Skeletal muscle tissue (tissue), 4 donors: Measurements from ENCODE around the gene LRPPRC. TPM values are rescaled to one million over a fixed set of nuclear protein-coding genes. Genes with fewer than 3 reads are reported as not detected.

Source experiments
- H3K27ac ChIP-seq: one replicate; pipeline ENCODE4 v1.7.0; 2013; ENCODE audit warnings: mild to moderate bottlenecking, low read depth, low read length, inconsistent platforms
- H3K27me3 ChIP-seq, 3 donors: one replicate each; pipeline ENCODE4 v1.7.0; 2013; ENCODE audit warnings: low read length in 3 of 3; ENCODE audit not compliant: control insufficient read depth in 3 of 3, insufficient read depth in 3 of 3
- H3K36me3 ChIP-seq, 3 donors: one replicate each; pipeline ENCODE4 v1.7.0; 2013; ENCODE audit warnings: low read length in 3 of 3; ENCODE audit not compliant: control insufficient read depth in 3 of 3, insufficient read depth in 3 of 3
- H3K4me1 ChIP-seq, 3 donors: one replicate each; pipeline ENCODE4 v1.7.0; 2013; ENCODE audit warnings: low read length in 3 of 3, mild to moderate bottlenecking in 3 of 3; ENCODE audit not compliant: control insufficient read depth in 3 of 3, insufficient read depth in 3 of 3
- H3K4me3 ChIP-seq, 3 donors: one replicate each; pipeline ENCODE4 v1.7.0; 2013; ENCODE audit warnings: low read length in 3 of 3
- H3K9ac ChIP-seq, 3 donors: one replicate each; pipeline ENCODE4 v1.7.0; 2013; ENCODE audit warnings: low read length in 3 of 3, mild to moderate bottlenecking in 3 of 3, moderate library complexity in 2 of 3, low read depth in 1 of 3
- H3K9me3 ChIP-seq, 3 donors: one replicate each; pipeline ENCODE4 v1.7.0; 2013; ENCODE audit warnings: low read length in 3 of 3; ENCODE audit not compliant: control insufficient read depth in 3 of 3
- total RNA-seq: library from RNA; depleted of rRNA; stranded (reverse); fragments of >200 nt; gene quantifications from one replicate; pipeline ENCODE4 v1.2.3, GENCODE V29; 2014
- donor health status: Osteomylitis.

LRPPRC gene
- total RNA-seq, 1 donor from 2014 or later: 77.8 TPM

DNA sequence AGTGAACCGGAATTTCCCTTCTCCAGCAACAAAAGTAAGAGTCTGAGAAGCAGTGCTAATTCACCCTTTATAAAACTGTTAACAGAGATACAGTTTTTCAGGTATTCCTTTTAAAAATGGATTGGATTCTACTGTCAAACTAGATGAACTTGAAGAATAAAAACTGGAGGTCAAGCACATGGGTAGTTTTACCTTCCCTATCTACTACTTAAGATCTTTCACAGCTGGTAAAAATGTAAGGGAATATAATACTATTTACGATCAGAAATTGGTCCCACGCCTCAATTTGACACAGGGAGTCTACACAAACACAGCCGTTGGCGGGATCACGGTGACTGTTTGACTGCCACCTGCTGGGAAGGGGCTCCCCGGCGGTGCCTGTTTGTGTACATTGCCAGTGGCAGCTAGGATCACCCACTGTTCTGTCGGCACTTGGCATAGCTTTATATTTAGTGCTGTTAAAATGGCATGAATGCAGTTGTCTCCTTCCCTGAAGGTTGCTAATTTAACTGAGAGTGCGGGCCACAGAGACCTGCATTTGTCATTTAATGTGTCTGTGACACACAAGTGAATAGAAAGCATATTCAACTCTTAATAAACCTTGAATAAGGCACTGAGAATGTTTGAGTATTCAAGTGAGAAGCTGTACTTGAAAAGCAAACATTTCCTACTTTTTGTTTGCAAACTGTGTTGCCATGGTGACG lies 97.5 kb downstream of the LRPPRC start:
- Histone ChIP-seq H3K36me3 (peaks cover 10 to 40% (median 23%) of the 10 kb centered on the region in 3 donors), H3K4me1 (no peaks in the 10 kb centered on the region), H3K4me3 (no peak overlapping the region), H3K27me3 (no peaks in the 10 kb centered on the region), H3K27ac (no peak overlapping the region), H3K9ac (no peak overlapping the region), H3K9me3 (no peaks in the 10 kb centered on the region)

GRCh38 chr2:43897492-43897891 lies 98.3 kb downstream of the LRPPRC start:
- H3K9ac ChIP-seq: no peak overlapping the region
- peaks cover 10 to 45% (median 31%) of the 10 kb centered on the region in 3 donors for H3K36me3 ChIP-seq
- no peaks in the 10 kb centered on the region for H3K4me1 ChIP-seq
- H3K4me3 ChIP-seq: no peak overlapping the region
- H3K27me3 ChIP-seq: no peaks in the 10 kb centered on the region
- no peak overlapping the region for H3K27ac ChIP-seq
- H3K9me3 ChIP-seq: no peaks in the 10 kb centered on the region

DNA sequence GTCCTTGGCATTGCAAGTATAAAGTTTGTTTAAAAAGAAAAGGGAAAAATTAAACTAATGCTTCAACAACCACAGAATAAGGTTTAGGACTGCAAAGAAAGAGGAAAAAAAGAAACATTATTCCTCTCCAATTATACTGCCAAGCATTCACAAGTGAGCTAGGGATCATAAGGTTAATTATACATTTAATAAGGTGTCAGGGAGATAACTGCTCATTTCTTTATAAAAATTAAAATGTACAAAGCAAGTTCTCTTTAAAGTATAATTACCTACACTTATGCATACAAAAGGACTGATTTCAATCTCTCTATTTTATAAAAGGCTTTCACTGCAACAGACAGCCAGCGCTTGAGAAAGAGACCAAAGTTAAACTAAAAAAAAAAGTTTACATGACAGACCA lies 98.9 kb downstream of the LRPPRC start:
- no peak overlapping the region for H3K4me3 ChIP-seq
- H3K36me3 ChIP-seq: peaks cover 10 to 51% (median 37%) of the 10 kb centered on the region in 3 donors

GRCh38 chr2:43894743-43895142 lies 101.0 kb downstream of the LRPPRC start:
- H3K4me1 ChIP-seq: no peaks in the 10 kb centered on the region
- H3K4me3 ChIP-seq: no peak overlapping the region
- no peak overlapping the region for H3K9ac ChIP-seq
- H3K36me3 ChIP-seq: peaks cover 24 to 56% (median 51%) of the 10 kb centered on the region in 3 donors
- no peaks in the 10 kb centered on the region for H3K27me3 ChIP-seq
- no peaks in the 10 kb centered on the region for H3K9me3 ChIP-seq
- no peak overlapping the region for H3K27ac ChIP-seq

More for the DNA sequence above, 98.9 kb downstream of the LRPPRC start:
- Histone ChIP-seq H3K9ac (no peak overlapping the region), H3K27ac (no peak overlapping the region), H3K4me1 (no peaks in the 10 kb centered on the region), H3K27me3 (no peaks in the 10 kb centered on the region), H3K9me3 (no peaks in the 10 kb centered on the region)

DNA sequence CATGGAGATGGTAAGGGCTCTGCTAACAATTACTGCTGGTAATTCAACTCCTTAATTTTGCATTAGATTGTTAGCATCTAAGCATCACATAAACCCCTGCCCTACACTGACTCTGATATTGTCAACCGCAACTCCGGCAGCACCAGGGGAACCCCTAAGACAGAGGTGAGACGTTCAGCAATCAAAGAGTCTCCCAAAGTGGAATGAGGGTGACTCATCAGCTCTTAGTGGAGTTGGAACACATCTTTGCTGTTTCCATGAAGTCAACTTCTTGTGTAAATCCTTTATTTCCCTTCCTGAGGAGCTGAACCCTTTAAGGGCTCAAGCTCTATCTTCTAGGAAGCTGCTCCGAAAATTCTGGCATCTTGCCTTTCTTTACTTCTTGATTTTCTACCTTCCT lies 104.9 kb downstream of the LRPPRC start:
- Histone ChIP-seq H3K4me3 (no peak overlapping the region), H3K27me3 (no peaks in the 10 kb centered on the region), H3K4me1 (no peaks in the 10 kb centered on the region), H3K9ac (no peak overlapping the region), H3K36me3 (peaks cover 33 to 68% (median 63%) of the 10 kb centered on the region in 3 donors), H3K9me3 (no peaks in the 10 kb centered on the region), H3K27ac (no peak overlapping the region)

DNA sequence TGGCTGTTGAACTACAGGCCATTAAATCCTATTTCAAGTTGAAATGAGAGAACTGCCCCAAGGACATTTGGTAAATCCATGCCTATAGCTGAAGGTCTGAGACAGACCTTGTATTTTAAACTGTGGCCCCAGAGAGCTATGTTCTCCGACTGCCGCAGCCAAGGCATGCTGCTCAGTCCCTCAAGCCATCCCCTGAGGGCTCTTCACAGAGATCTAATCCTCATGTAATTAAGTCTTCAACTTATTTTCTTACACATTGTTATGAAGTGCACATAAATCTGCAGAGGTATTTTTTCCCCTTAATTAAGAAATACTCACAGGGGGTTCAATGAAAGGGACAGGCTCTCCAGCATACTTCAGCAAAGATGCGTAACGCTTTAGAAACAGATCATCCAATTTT lies 106.4 kb downstream of the LRPPRC start:
- Histone ChIP-seq H3K36me3 (peaks cover 36 to 68% (median 60%) of the 10 kb centered on the region in 3 donors), H3K9me3 (no peaks in the 10 kb centered on the region), H3K27ac (no peak overlapping the region), H3K27me3 (no peaks in the 10 kb centered on the region), H3K4me1 (no peaks in the 10 kb centered on the region), H3K4me3 (no peak overlapping the region), H3K9ac (no peak overlapping the region)

DNA sequence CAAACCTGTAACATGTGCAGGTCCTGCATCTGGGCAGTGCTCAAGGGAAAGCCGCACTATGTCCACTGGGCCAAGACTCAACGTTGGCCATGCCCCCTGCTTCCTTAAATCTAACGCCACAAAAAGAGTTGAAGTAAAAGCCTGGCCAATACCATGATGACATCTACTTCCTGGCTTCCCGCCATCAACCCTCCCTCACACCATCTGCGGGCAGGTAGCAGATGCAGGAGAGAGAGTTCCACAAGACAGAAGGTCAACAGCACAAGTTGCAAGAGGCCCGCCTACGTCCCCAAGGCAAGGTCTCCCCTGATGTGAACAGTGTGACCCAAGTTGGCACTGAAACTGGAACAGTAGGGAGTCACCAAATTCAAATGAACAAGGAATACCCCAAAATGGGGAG lies 108.6 kb downstream of the LRPPRC start:
- Histone ChIP-seq H3K36me3 (peaks cover 36 to 50% (median 42%) of the 10 kb centered on the region in 3 donors), H3K4me3 (no peak overlapping the region), H3K4me1 (no peaks in the 10 kb centered on the region), H3K9ac (no peak overlapping the region), H3K9me3 (no peaks in the 10 kb centered on the region), H3K27me3 (no peaks in the 10 kb centered on the region), H3K27ac (no peak overlapping the region)

DNA sequence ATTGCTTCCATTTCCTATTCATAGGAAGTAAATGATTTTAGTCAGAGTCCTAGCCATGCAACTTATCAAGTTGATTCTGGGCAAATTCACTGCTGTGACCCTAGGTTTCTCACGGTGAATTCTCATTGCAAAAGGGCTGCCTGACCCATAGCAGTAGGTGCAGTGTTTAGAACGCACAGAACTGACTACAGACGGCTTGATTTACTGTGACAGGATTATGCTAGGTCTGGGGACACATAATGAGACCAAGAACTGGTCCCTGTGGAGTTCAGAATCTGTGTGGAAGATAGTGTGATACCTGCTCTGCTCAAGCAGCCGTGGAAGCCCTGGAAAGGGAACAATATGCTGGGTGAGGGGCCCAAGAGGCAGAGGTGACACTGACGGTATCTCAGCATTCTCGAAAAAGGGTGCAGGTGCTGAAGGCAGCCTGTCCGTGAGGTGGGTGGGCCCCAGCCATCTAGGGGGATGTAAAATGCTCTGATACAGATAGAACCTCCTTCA lies 110.6 kb downstream of the LRPPRC start:
- no peaks in the 10 kb centered on the region for H3K27me3 ChIP-seq
- H3K4me3 ChIP-seq: no peak overlapping the region
- no peak overlapping the region for H3K27ac ChIP-seq
- no peak overlapping the region for H3K9ac ChIP-seq
- no peaks in the 10 kb centered on the region for H3K4me1 ChIP-seq
- H3K36me3 ChIP-seq: peaks cover 24 to 34% (median 28%) of the 10 kb centered on the region in 3 donors
- no peaks in the 10 kb centered on the region for H3K9me3 ChIP-seq

GRCh38 chr2:43884689-43885088 lies 111.1 kb downstream of the LRPPRC start:
- Histone ChIP-seq H3K4me1 (no peaks in the 10 kb centered on the region), H3K27me3 (no peaks in the 10 kb centered on the region), H3K9me3 (no peaks in the 10 kb centered on the region), H3K4me3 (no peak overlapping the region), H3K9ac (no peak overlapping the region), H3K36me3 (peaks cover 21 to 29% (median 28%) of the 10 kb centered on the region in 3 donors), H3K27ac (no peak overlapping the region)

- no peaks in the 10 kb centered on the region for H3K9me3 ChIP-seq
- H3K27me3 ChIP-seq: peaks cover 0 to 5% (median 0%) of the 10 kb centered on the region in 3 donors
- peaks cover 0 to 3% (median 0%) of the 10 kb centered on the region in 3 donors for H3K4me1 ChIP-seq
- no peak overlapping the region for H3K4me3 ChIP-seq
- no peak overlapping the region for H3K27ac ChIP-seq
- peaks cover 6 to 10% (median 9%) of the 10 kb centered on the region in 3 donors for H3K36me3 ChIP-seq
- H3K9ac ChIP-seq: no peak overlapping the region
Measured at GRCh38 chr2:43882312-43882711, 113.5 kb downstream of the LRPPRC start.
